ENCODE measurements around the gene TAS2R41. TPM values are rescaled to one million over a fixed set of nuclear protein-coding genes. Genes with fewer than 3 reads are reported as not detected.

Gene TAS2R41
- total RNA-seq, 4 donors from 2014 or later: not detected

DNA sequence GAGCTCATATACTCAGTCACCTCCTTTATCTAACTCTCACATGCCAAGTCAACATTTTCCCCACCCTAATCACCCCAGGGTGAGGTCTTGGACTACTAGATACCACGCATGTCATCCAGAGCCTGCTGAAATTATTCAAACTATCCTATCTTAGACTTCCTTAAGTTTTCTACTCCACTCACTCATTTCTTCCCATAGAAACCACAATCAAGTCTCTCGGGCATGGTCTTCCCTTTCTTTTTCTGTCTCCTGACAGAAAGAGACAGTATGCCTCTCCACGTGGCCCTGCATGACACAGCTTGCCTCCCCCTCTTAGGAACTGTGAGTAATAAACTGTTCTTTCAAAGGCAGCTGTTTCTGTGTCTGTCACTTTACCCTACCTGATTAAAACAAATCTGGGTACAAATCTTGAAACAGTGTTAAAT is 29.4 kb downstream of the TAS2R41 start:
- H3K36me3 ChIP-seq: no peaks in the 10 kb centered on the region
- H3K4me1 ChIP-seq: peaks cover 0 to 3% (median 0%) of the 10 kb centered on the region in 4 donors
- TF ChIP-seq, protein P1, sequence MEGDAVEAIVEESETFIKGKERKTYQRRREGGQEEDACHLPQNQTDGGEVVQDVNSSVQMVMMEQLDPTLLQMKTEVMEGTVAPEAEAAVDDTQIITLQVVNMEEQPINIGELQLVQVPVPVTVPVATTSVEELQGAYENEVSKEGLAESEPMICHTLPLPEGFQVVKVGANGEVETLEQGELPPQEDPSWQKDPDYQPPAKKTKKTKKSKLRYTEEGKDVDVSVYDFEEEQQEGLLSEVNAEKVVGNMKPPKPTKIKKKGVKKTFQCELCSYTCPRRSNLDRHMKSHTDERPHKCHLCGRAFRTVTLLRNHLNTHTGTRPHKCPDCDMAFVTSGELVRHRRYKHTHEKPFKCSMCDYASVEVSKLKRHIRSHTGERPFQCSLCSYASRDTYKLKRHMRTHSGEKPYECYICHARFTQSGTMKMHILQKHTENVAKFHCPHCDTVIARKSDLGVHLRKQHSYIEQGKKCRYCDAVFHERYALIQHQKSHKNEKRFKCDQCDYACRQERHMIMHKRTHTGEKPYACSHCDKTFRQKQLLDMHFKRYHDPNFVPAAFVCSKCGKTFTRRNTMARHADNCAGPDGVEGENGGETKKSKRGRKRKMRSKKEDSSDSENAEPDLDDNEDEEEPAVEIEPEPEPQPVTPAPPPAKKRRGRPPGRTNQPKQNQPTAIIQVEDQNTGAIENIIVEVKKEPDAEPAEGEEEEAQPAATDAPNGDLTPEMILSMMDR (IDR thresholded peaks at IDR 0.05): no peak
- no peak for TF ChIP-seq POLR2A (IDR thresholded peaks at IDR 0.05)
- no peaks in the 10 kb centered on the region for H3K27me3 ChIP-seq
- no peak for DNase-seq
- no peak overlapping the region for H3K4me3 ChIP-seq
- H3K9me3 ChIP-seq: no peaks in the 10 kb centered on the region
- no peak overlapping the region for H3K27ac ChIP-seq

DNA sequence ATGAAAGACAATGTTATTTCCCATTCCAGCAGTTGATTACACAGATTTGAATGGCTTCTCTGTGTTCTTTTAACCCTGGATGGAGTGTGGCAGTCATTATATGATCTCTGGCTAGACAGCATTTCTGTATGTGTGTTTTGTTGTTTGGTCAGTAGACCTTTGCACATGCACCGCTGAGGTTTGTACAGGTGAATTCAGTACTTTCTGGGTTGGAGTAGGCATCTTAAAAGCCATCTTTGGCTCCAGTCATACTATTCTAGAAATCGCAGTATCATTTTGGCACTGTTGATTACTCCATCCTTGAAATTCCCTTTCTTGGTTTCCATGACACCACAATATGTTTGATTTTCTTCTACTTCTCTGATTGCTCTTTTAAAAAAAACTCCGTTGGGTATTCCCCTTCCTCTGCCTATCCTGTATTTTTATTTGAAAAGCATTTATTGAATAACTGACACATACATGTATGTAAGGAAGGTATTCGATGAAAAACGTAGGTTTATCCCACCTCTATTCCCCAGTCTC is 29.9 kb downstream of the TAS2R41 start:
- H3K4me3 ChIP-seq: no peak overlapping the region
- peaks cover 0 to 3% (median 0%) of the 10 kb centered on the region in 4 donors for H3K4me1 ChIP-seq
- H3K9me3 ChIP-seq: no peaks in the 10 kb centered on the region
- H3K36me3 ChIP-seq: no peaks in the 10 kb centered on the region
- no peak for DNase-seq
- no peaks in the 10 kb centered on the region for H3K27me3 ChIP-seq
- no peak for TF ChIP-seq POLR2A (IDR thresholded peaks at IDR 0.05)
- TF ChIP-seq, protein P1 (IDR thresholded peaks at IDR 0.05): no peak
- no peak overlapping the region for H3K27ac ChIP-seq

DNA sequence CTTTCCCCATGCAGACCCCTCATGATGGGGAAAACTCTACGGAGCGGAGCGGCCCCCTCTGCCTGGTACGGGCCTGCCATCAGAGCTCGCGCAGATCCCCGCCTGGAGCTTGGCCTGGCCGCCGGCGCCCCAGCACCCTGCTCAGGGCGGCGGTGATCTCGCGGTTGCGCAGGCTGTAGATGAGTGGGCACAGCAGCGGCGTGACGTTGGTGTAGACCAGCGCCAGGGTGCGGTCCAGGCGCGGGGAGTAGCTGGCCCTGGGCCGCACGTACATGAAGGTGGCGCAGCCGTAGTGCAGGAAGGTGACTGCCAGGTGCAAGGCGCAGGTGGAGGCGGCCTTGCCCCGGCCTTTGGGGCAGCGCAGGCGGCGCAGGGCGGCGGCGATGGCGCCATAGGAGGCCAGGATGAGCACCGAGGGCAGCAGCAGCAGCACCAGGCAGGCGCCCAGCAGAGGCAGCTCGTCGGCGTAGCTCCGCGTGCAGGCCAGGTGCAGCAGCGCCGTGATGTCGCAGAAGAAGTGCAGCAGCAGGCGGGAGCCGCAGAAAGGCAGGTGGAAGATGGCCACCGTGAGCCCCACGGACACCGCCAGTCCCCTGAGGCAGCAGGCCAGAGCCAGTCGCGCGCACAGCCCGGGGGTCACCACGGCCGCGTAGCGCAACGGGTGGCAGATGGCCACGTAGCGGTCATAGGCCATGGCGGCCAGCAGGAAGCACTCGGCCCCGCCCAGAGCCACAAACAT is 33.4 kb downstream of the TAS2R41 start:
- Histone ChIP-seq H3K27me3 (no peaks in the 10 kb centered on the region), H3K27ac (no peak overlapping the region), H3K4me3 (peak overlapping the region in 1 of 4 donors; percentile 26), H3K36me3 (no peaks in the 10 kb centered on the region), H3K4me1 (peaks cover 0 to 3% (median 0%) of the 10 kb centered on the region in 4 donors), H3K9me3 (no peaks in the 10 kb centered on the region)
- peak in 1 of 3 donors; percentile 57 for DNase-seq
- TF ChIP-seq, protein P1 (IDR thresholded peaks at IDR 0.05): no peak
- TF ChIP-seq POLR2A (IDR thresholded peaks at IDR 0.05): no peak

DNA sequence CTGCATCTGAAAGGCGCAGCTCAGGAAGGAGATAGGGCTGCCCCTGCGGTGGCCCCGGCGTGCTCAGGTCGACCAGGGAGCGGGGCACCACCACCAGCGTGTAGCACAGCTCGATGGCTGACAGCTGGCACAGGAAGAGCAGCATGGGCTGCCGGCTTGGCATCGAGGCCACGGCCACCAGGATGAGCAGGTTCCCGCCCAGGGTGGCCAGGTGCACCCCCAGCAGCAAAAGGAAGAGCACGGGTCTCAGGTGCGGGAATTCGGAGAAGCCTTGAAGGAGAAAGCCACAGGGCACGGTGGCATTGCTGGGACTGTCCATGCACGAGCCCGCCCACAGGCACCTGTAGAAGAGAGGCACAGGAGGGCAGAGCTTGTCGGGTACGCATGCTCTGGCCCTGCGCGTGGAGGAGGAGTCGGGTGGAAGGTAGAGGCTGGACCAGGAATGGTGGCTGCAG is 33.9 kb downstream of the TAS2R41 start:
- TF ChIP-seq, protein P1 (IDR thresholded peaks at IDR 0.05): no peak
- TF ChIP-seq POLR2A (IDR thresholded peaks at IDR 0.05): no peak
- Histone ChIP-seq H3K9me3 (no peaks in the 10 kb centered on the region), H3K27me3 (no peaks in the 10 kb centered on the region), H3K36me3 (no peaks in the 10 kb centered on the region), H3K4me3 (peak overlapping the region in 1 of 4 donors; percentile 26), H3K4me1 (peaks cover 0 to 3% (median 0%) of the 10 kb centered on the region in 4 donors), H3K27ac (no peak overlapping the region)
- DNase-seq: no peak

DNA sequence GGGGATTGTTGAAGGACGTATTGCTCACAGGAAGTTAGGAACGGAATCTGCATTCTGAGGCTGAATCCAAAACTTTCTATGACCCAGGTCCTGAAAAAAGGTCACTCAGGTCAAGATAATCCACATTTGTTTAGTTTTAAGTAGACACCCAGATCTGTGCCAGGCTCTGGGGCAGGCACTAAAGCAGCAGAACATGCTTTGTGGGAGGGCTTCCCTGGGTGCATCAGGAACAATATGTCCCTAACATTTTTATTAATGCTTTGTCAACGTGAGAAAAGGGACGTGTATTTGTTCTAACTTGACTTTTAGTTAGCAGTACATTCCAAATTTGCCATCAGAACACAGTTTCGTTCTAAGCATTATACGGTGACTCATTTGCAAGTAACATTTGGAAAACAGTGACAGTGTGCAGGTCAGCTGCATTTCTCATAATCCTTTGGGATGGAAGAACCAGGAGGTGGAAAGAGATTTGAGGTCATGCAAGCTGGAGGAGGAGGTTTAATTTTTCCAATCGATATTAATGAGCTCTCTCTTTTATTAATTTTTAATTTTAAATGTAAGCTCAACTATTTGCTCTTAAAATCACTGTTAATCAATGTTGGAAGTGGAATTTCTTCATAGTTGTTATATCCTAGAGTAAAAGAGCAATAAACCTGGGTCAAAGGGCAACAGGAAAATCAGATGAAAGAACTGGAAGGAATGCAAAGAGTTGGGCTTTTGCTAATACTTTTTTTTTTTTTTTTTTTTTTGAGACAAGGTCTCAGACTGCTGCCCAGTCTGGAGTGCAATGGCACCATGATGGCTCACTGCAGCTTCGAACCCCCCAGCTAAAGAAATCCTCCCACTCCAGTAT is 35.0 kb downstream of the TAS2R41 start:
- peaks cover 0 to 3% (median 0%) of the 10 kb centered on the region in 4 donors for H3K4me1 ChIP-seq
- DNase-seq: no peak
- H3K27me3 ChIP-seq: no peaks in the 10 kb centered on the region
- no peak for TF ChIP-seq POLR2A (IDR thresholded peaks at IDR 0.05)
- TF ChIP-seq, protein P1 (IDR thresholded peaks at IDR 0.05): no peak
- no peaks in the 10 kb centered on the region for H3K36me3 ChIP-seq
- H3K4me3 ChIP-seq: no peak overlapping the region
- H3K9me3 ChIP-seq: no peaks in the 10 kb centered on the region
- no peak overlapping the region for H3K27ac ChIP-seq
